ENCODE measurements around the gene PTK6. TPM values are rescaled to one million over a fixed set of nuclear protein-coding genes. Genes with fewer than 3 reads are reported as not detected.
"Not testable (repeated sequence)": the region's sequence is repeated elsewhere in the genome, so short reads cannot be mapped to it uniquely, and the experiment has no call there.

PTK6 gene
- total RNA-seq, 2 experiments from 2014 or later, result 0.13 to 2.0 TPM

GRCh38 chr20:63481503-63481902 is 55.7 kb downstream of the PTK6 start:
- no peaks in the 10 kb centered on the region for H4K20me1 ChIP-seq (ENCODE audit: insufficient read depth, low read length)
- CTCF ChIA-PET (ENCODE audit: unreplicated experiment), result no interaction called here
- POLR2A ChIA-PET, result interaction anchor here (0.6 kb wide), 1 partner anchor 310 kb away, joined by 5 read pairs; no protein-coding TSS in a partner anchor

GRCh38 chr20:63479695-63480419 is 57.3 kb downstream of the PTK6 start:
- not testable (repeated sequence) for H3K9me3 ChIP-seq (ENCODE audit: low read length)

More at GRCh38 chr20:63481503-63481902, 55.7 kb downstream of the PTK6 start:
- Histone ChIP-seq H3K27ac (ENCODE audit: low read depth, low read length, poor library complexity, severe bottlenecking) (no peak overlapping the region), H3K79me2 (ENCODE audit: insufficient read depth, low read depth, low read length) (no peaks in the 10 kb centered on the region), H3K4me2 (ENCODE audit: low read length) (no peak overlapping the region), H3K9me3 (ENCODE audit: low read length) (no peaks in the 10 kb centered on the region), H3K4me3 (ENCODE audit: low read depth, low read length, poor library complexity, severe bottlenecking) (no peak overlapping the region), H3K4me1 (ENCODE audit: insufficient read depth, low read length, poor library complexity, severe bottlenecking) (no peaks in the 10 kb centered on the region), H3K9me2 (ENCODE audit: insufficient read depth, low read length) (no peaks in the 10 kb centered on the region), H3K36me3 (ENCODE audit: insufficient read depth, low read length) (no peaks in the 10 kb centered on the region), H2AFZ (ENCODE audit: low read length) (no peak overlapping the region)
- no TSS peak for BruUV-seq (replicated peaks)
- DNase-seq (ENCODE audit: low spot score), result no peak
- TF ChIP-seq CTCF (conservative IDR thresholded peaks at IDR 0.05; ENCODE audit: low read length) (no peak), EZH2phosphoT487 (IDR thresholded peaks at IDR 0.05; ENCODE audit: borderline replicate concordance, low read depth, low read length) (no peak)
- intact Hi-C loops (cut with micrococcal nuclease; ENCODE audit: unreplicated experiment), result no loop called here

DNA sequence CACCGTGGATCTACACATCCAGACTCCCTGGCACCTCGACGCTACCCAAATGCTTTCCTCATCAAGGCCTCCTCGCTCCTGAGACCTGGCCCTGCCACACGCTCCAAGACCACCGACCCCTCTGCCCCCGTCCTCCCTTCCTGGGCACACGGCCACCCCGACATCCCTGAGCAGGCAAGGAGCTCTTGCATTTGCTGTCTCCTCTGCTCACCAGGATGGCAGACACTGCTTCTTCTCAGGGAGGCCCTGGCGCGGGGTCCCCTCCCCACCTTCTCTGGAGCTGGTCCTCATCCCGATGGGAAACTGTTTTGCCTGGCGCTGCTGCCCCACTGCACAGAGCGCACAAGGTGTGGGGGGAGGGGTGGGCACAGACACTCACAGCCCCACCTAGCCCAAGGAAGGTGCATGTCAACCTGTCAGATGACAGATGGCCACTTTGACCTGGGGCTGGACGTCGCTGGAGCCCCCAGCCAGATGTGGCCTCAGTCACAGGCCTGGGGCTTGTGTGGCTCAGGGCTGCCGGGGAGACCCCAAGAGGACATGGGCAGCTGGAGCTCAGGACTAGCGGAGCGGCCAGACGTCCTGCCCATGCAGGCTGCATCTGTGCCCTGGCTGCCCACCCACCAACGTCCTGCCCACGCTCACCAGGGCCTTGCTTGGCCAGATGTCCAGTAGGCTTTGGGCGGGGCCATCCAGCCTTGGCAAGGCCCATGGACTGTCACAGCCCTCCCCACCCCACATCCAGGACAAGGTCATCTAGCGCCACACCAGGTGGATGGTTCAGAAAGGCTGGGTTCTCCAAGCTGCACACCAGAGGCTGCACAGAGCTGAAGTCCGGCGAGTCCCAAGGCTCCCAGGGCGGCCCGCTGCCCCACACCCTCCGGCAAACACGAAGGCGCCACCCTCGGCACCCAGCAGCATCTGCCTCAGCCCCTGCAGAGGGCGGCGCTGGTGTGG is 58.6 kb downstream of the PTK6 start:
- Histone ChIP-seq H3K36me3 (ENCODE audit: insufficient read depth, low read length) (no peaks in the 10 kb centered on the region), H4K20me1 (ENCODE audit: insufficient read depth, low read length) (no peaks in the 10 kb centered on the region), H3K27ac (ENCODE audit: low read depth, low read length, poor library complexity, severe bottlenecking) (no peak overlapping the region), H3K4me3 (ENCODE audit: low read depth, low read length, poor library complexity, severe bottlenecking) (no peak overlapping the region), H3K4me1 (ENCODE audit: insufficient read depth, low read length, poor library complexity, severe bottlenecking) (no peaks in the 10 kb centered on the region), H3K4me2 (ENCODE audit: low read length) (no peak overlapping the region), H3K9me3 (ENCODE audit: low read length) (no peaks in the 10 kb centered on the region), H3K9me2 (ENCODE audit: insufficient read depth, low read length) (no peaks in the 10 kb centered on the region), H2AFZ (ENCODE audit: low read length) (no peak overlapping the region), H3K79me2 (ENCODE audit: insufficient read depth, low read depth, low read length) (no peaks in the 10 kb centered on the region)
- ChIA-PET POLR2A (no interaction called here), CTCF (ENCODE audit: unreplicated experiment) (no interaction called here)
- no TSS peak for BruUV-seq (replicated peaks)
- TF ChIP-seq CTCF (conservative IDR thresholded peaks at IDR 0.05; ENCODE audit: low read length) (no peak), EZH2phosphoT487 (IDR thresholded peaks at IDR 0.05; ENCODE audit: borderline replicate concordance, low read depth, low read length) (no peak)
- intact Hi-C loops (cut with micrococcal nuclease; ENCODE audit: unreplicated experiment), result no loop called here
- no peak for DNase-seq (ENCODE audit: low spot score)

More at GRCh38 chr20:63479695-63480419, 57.3 kb downstream of the PTK6 start:
- POLR2A ChIA-PET; H3K79me2 ChIP-seq (ENCODE audit: insufficient read depth, low read depth, low read length); H4K20me1 ChIP-seq (ENCODE audit: insufficient read depth, low read length); BruUV-seq (replicated peaks); H2AFZ ChIP-seq (ENCODE audit: low read length); DNase-seq (ENCODE audit: low spot score); H3K36me3 ChIP-seq (ENCODE audit: insufficient read depth, low read length); H3K4me2 ChIP-seq (ENCODE audit: low read length); H3K4me3 ChIP-seq (ENCODE audit: low read depth, low read length, poor library complexity, severe bottlenecking); intact Hi-C loops (cut with micrococcal nuclease; ENCODE audit: unreplicated experiment); H3K4me1 ChIP-seq (ENCODE audit: insufficient read depth, low read length, poor library complexity, severe bottlenecking); H3K9me2 ChIP-seq (ENCODE audit: insufficient read depth, low read length); CTCF ChIA-PET (ENCODE audit: unreplicated experiment); H3K27ac ChIP-seq (ENCODE audit: low read depth, low read length, poor library complexity, severe bottlenecking): not testable (repeated sequence)

Other genes with a start within 250 kb of the PTK6 start
- gene COL20A1, start 244.2 kb downstream of the PTK6 start, total RNA-seq (2014; rRNA removed; shearing (Covaris generic)), result not detected in 2 replicates
- gene COL20A1, start 244.2 kb downstream of the PTK6 start, total RNA-seq (2022), result 0.09 and 0.15 TPM in 2 replicates
- gene CHRNA4, start 176.0 kb downstream of the PTK6 start, total RNA-seq (2014; rRNA removed; shearing (Covaris generic)), result not detected in 2 replicates
- not detected in 2 replicates for gene CHRNA4, start 176.0 kb downstream of the PTK6 start, total RNA-seq (2022)
- gene KCNQ2, start 64.7 kb downstream of the PTK6 start, total RNA-seq (2014; rRNA removed; shearing (Covaris generic)), result not detected in 2 replicates
- not detected in 2 replicates for gene KCNQ2, start 64.7 kb downstream of the PTK6 start, total RNA-seq (2022)
- gene EEF1A2, start 38.3 kb downstream of the PTK6 start, total RNA-seq (2014; rRNA removed; shearing (Covaris generic)), result 0.22 and 0.36 TPM in 2 replicates
- 0.92 TPM in 1 of 2 replicates, not detected in the other for gene EEF1A2, start 38.3 kb downstream of the PTK6 start, total RNA-seq (2022)
- gene PPDPF, start 16.6 kb downstream of the PTK6 start, total RNA-seq (2014; rRNA removed; shearing (Covaris generic)), result 16.5 and 34.9 TPM in 2 replicates
- 117 and 126 TPM in 2 replicates for gene PPDPF, start 16.6 kb downstream of the PTK6 start, total RNA-seq (2022)
- gene SRMS, start 10.4 kb upstream of the PTK6 start, total RNA-seq (2014; rRNA removed; shearing (Covaris generic)), result not detected in 2 replicates
- 0.42 TPM in 1 of 2 replicates, not detected in the other for gene SRMS, start 10.4 kb upstream of the PTK6 start, total RNA-seq (2022)
- 0.15 and 0.41 TPM in 2 replicates for gene FNDC11, start 16.8 kb upstream of the PTK6 start, total RNA-seq (2014; rRNA removed; shearing (Covaris generic))
- gene FNDC11, start 16.8 kb upstream of the PTK6 start, total RNA-seq (2022), result 2.1 and 3.0 TPM in 2 replicates
- gene HELZ2, start 36.9 kb upstream of the PTK6 start, total RNA-seq (2014; rRNA removed; shearing (Covaris generic)), result 3.6 and 6.5 TPM in 2 replicates
- 8.3 and 8.6 TPM in 2 replicates for gene HELZ2, start 36.9 kb upstream of the PTK6 start, total RNA-seq (2022)
- gene GMEB2, start 89.7 kb upstream of the PTK6 start, total RNA-seq (2014; rRNA removed; shearing (Covaris generic)), result 14.3 and 15.6 TPM in 2 replicates
- gene GMEB2, start 89.7 kb upstream of the PTK6 start, total RNA-seq (2022), result 15.0 and 15.6 TPM in 2 replicates
- gene STMN3, start 116.0 kb upstream of the PTK6 start, total RNA-seq (2014; rRNA removed; shearing (Covaris generic)), result 4.0 and 6.7 TPM in 2 replicates
- gene STMN3, start 116.0 kb upstream of the PTK6 start, total RNA-seq (2022), result 6.7 and 7.5 TPM in 2 replicates
- gene RTEL1, start 120.9 kb upstream of the PTK6 start, total RNA-seq (2014; rRNA removed; shearing (Covaris generic)), result 20.0 and 22.5 TPM in 2 replicates
- 47.2 and 55.0 TPM in 2 replicates for gene RTEL1, start 120.9 kb upstream of the PTK6 start, total RNA-seq (2022)
- gene TNFRSF6B, start 159.3 kb upstream of the PTK6 start, total RNA-seq (2014; rRNA removed; shearing (Covaris generic)), result 1.4 and 6.6 TPM in 2 replicates
- gene TNFRSF6B, start 159.3 kb upstream of the PTK6 start, total RNA-seq (2022), result 1.0 TPM in 1 of 2 replicates, not detected in the other
- 47.9 and 53.3 TPM in 2 replicates for gene ARFRP1, start 170.6 kb upstream of the PTK6 start, total RNA-seq (2014; rRNA removed; shearing (Covaris generic))
- 82.1 and 85.6 TPM in 2 replicates for gene ARFRP1, start 170.6 kb upstream of the PTK6 start, total RNA-seq (2022)
- 43.1 and 43.9 TPM in 2 replicates for gene ZGPAT, start 170.7 kb upstream of the PTK6 start, total RNA-seq (2014; rRNA removed; shearing (Covaris generic))
- gene ZGPAT, start 170.7 kb upstream of the PTK6 start, total RNA-seq (2022), result 50.8 and 55.4 TPM in 2 replicates
- gene LIME1, start 199.3 kb upstream of the PTK6 start, total RNA-seq (2014; rRNA removed; shearing (Covaris generic)), result 66.3 and 76.4 TPM in 2 replicates
- gene LIME1, start 199.3 kb upstream of the PTK6 start, total RNA-seq (2022), result 67.9 and 75.6 TPM in 2 replicates
- 69.8 and 77.9 TPM in 2 replicates for gene SLC2A4RG, start 202.4 kb upstream of the PTK6 start, total RNA-seq (2014; rRNA removed; shearing (Covaris generic))
- 110 and 113 TPM in 2 replicates for gene SLC2A4RG, start 202.4 kb upstream of the PTK6 start, total RNA-seq (2022)